Raji (cell line): ENCODE results near the gene SPPL2B.

Source experiments
- POLR2A ChIP-seq: IDR thresholded peaks from 2 replicates; pipeline ENCODE4 v1.6.1; 2011; ENCODE audit warnings: low read depth, low read length, control low read depth; ENCODE audit not compliant: insufficient read depth

Gene SPPL2B

GRCh38 chr19:2362046-2362969, 33.8 kb downstream of the SPPL2B start:
- TF ChIP-seq POLR2A = no peak

- no peak for TF ChIP-seq POLR2A
These were observed 34.5 kb downstream of the SPPL2B start for GRCh38 chr19:2362970-2363300.

DNA sequence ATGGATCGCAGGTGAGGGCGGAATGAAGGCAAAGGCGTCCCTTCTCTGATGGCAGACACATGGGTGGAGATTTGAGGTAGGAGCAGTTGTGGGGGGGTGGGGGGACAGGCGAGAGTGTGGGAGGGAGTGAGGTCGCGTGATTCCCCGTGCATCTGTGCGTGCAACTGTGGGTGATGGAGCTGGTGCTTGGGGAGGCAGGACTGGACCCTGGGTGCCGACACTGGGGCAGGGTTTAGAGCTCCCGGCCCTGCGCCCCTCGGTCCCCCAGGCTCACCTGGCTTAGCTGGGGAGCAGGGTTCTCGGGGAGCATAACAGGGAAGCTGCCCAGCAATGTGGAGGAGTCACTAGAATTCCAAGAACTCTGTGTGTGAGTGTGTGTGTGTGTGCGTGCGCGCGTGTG, 34.9 kb downstream of the SPPL2B start:
- no peak for TF ChIP-seq POLR2A

DNA sequence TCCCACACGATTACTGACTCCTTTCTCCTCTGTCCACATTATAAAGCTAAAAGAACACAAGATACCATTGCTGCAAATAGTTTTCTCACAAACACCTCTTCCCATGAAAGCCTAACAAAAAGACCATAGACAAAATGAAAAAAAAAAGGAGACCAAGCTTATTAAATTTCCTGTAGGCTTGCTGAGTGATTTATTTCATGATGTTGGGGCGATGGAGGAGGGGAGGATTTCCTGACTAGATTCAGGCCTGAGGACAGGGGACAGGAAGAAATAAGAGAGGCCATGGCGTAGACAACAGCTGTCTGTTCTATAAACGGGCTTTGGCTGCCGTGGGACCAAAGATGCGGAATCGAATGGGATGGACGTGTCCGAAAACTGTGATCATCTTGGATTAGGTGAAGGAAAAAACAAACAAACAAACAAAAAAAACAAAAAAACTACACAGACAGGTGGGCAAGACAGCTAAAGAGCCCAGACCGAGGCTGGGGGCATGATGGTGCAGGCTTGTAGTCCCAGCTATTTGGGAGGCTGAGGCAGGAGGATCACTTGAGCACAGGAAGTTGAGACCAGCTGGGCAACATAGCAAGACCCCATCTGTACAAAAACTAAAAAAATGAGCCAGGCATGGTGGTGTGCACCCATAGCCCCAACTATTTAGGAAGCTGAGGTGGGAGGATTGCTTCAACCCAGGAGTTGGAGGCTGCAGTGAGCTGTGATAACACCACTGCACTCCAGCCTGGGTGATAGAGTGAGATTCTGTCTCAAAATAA, 36.9 kb downstream of the SPPL2B start:
- TF ChIP-seq POLR2A = no peak

GRCh38 chr19:2371656-2372055, 43.2 kb downstream of the SPPL2B start:
- TF ChIP-seq POLR2A = no peak

DNA sequence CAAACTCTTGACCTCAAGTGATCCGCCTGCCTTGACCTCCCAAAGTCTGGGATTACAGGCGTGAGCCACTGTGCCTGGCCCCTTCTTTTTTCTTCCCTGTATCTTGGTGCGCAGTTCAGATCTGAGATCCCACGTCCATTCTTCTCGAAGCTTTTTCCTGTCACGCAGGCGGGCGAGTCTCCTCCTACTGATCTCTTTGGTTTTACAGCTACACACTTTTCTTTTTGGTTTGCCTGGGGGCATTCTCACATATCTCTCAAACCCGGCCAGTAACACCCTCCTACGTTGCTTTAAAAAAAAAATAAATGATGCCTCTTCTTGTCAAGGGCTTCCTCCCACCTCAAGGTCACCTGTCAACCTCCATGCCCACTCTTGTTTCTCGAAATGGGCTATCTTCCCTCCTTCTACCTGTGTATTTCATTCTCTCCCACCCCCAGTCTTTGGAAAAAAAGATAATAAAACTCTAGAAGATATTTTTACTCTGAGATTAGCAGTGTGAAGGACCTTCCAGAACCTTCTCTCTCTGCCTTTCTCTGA, 43.7 kb downstream of the SPPL2B start:
- no peak for TF ChIP-seq POLR2A

DNA sequence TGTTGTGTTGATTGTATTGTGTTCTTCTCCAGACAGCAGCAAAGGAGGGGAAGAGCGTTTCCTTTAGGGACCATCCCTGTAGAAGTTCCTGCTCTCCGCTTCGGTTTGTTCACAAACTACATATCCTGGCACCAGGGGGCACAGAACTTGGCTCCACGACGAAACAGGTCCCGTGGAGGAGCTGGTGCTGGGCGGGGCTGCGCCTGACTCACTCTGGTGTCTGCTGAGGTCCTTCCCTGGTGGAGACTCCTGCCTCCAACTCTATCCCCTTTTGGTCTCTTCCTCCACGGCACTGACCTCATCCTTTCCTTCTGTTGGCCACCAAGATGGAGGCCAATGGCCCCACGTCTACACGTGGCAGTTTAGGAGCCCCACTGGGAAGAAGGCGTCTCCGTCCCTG, 46.3 kb downstream of the SPPL2B start:
- no peak for TF ChIP-seq POLR2A

- TF ChIP-seq POLR2A = no peak
These were observed 47.1 kb downstream of the SPPL2B start for GRCh38 chr19:2375353-2376121.

- TF ChIP-seq POLR2A = no peak
These were observed 48.5 kb downstream of the SPPL2B start for GRCh38 chr19:2376784-2377519.

DNA sequence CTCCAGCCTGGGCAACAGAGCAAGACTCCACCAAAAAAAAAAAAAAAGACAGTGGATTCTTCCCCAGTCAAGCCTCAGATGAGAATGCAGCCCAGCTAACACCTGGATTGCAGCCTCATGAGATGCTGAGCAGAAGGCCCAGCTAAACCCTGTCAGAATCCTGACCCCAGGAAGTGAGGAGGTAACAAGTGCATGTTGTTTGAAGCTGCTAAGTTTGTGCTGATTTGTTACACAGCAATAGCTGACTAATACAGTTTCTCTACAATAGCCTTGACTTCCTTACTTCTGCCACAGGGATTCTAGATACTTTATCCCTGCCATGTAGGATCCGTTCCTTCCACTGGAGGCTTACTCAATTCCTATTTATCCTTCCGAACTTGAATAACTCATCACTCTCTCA, 52.1 kb downstream of the SPPL2B start:
- TF ChIP-seq POLR2A = no peak

- no peak for TF ChIP-seq POLR2A
These were observed 52.8 kb downstream of the SPPL2B start for GRCh38 chr19:2381148-2381820.

DNA sequence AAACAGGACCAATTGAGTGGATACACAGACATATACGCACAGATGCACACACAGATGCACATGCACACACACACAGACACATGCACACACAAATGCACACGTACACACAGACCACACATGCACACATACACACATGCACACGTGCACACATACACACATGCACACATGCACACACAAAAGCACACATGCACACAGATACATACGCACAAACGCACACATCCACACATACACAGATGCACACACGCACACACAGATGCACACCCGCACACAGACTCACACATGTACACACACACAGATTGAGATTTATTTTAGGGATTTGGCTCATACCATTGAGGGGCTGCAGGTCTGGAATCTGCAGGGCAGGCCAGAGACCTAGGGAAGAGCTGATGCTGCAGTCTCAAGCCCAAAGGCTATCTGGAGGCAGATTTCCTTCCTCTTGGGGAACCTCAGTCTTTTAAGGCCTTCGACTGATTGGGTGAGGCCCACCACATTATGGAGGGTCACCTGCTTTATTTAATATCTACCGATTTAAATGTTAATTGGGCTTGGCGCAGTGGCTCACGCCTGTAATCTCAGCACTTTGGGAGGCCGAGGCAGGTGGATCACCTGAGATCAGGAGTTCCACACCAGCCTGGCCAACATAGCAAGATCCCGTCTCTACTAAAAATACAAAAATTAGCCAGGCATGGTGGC, 54.2 kb downstream of the SPPL2B start:
- TF ChIP-seq POLR2A = no peak

DNA sequence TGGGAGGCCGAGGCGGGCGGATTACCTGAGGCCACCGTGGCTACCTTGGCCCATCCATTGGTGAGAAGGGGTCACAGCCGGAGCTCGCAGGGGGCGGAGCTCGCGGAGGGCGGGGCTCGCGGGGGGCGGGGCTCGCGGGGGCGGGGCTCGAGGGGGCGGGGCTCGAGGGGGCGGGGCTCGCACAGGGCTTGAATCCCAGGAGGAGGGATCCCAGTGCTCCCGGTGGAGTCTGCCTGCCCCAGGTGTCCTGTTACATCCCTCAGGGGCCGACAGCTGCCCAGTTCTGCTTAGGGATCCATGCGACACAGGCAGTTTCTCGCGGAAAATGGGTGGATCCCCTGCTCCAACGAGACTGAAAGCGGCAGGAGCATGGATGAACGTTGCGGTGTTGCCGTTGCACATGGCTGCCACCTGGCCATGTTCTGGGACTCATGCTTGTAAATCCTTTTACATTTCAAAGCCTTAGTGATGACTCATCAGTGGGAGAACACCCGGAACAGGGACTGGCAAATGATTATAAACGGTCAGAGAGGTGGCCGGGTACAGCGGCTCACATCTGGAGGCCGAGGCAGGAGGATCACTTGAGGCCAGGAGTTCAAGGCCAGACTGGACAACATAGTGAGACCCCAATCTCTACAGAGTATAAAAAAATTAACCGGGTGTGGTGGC, 56.7 kb downstream of the SPPL2B start:
- no peak for TF ChIP-seq POLR2A
